Measurements from ENCODE around the gene FKBP15. TPM values are rescaled to one million over a fixed set of nuclear protein-coding genes. Genes with fewer than 3 reads are reported as not detected.

The FKBP15 gene
- total RNA-seq, 1 experiment from 2014 or later, result 14.9 TPM

GRCh38 chr9:113156880-113157279 lies 64.2 kb downstream of the FKBP15 start:
- H3K9me3 Mint-ChIP-seq, result no peaks in the 10 kb centered on the region
- ChIA-PET CTCF (interaction anchor here (2.6 kb wide), 1 partner anchor 118 kb away, joined by 8 read pairs; the partner anchor contains the start of genes CDC26 and PRPF4), POLR2A (no interaction called here)
- peaks cover 35% of the 10 kb centered on the region for H3K4me1 Mint-ChIP-seq
- no peak overlapping the region for H3K27ac Mint-ChIP-seq
- no peak for DNase-seq (ENCODE audit: low spot score)
- peak; percentile 14; the same call in 1 of the 2 replicates for ATAC-seq
- no peak overlapping the region for H3K4me3 Mint-ChIP-seq
- peaks cover 10% of the 10 kb centered on the region for H3K27me3 Mint-ChIP-seq (ENCODE audit: low read depth)
- TF ChIP-seq PRRX2 (CRISPR knock-in tag; IDR thresholded peaks at IDR 0.05), result no peak
- TF ChIP-seq ESRRA (CRISPR knock-in tag; IDR thresholded peaks at IDR 0.05; ENCODE audit: borderline replicate concordance), result no peak
- no peak for TF ChIP-seq ZBTB21 (CRISPR knock-in tag; IDR thresholded peaks at IDR 0.05; ENCODE audit: borderline replicate concordance)
- no peak for TF ChIP-seq NR2C2 (CRISPR knock-in tag; IDR thresholded peaks at IDR 0.05)
- TF ChIP-seq NFATC4 (CRISPR knock-in tag; IDR thresholded peaks at IDR 0.05), result no peak
- no peak for TF ChIP-seq SP1 (CRISPR knock-in tag; conservative IDR thresholded peaks at IDR 0.05)
- no peak for TF ChIP-seq JAZF1 (CRISPR knock-in tag; IDR thresholded peaks at IDR 0.05)
- no peak for TF ChIP-seq ATF2 (CRISPR knock-in tag; IDR thresholded peaks at IDR 0.05; ENCODE audit: borderline replicate concordance, low read depth)
- TF ChIP-seq, protein P1, sequence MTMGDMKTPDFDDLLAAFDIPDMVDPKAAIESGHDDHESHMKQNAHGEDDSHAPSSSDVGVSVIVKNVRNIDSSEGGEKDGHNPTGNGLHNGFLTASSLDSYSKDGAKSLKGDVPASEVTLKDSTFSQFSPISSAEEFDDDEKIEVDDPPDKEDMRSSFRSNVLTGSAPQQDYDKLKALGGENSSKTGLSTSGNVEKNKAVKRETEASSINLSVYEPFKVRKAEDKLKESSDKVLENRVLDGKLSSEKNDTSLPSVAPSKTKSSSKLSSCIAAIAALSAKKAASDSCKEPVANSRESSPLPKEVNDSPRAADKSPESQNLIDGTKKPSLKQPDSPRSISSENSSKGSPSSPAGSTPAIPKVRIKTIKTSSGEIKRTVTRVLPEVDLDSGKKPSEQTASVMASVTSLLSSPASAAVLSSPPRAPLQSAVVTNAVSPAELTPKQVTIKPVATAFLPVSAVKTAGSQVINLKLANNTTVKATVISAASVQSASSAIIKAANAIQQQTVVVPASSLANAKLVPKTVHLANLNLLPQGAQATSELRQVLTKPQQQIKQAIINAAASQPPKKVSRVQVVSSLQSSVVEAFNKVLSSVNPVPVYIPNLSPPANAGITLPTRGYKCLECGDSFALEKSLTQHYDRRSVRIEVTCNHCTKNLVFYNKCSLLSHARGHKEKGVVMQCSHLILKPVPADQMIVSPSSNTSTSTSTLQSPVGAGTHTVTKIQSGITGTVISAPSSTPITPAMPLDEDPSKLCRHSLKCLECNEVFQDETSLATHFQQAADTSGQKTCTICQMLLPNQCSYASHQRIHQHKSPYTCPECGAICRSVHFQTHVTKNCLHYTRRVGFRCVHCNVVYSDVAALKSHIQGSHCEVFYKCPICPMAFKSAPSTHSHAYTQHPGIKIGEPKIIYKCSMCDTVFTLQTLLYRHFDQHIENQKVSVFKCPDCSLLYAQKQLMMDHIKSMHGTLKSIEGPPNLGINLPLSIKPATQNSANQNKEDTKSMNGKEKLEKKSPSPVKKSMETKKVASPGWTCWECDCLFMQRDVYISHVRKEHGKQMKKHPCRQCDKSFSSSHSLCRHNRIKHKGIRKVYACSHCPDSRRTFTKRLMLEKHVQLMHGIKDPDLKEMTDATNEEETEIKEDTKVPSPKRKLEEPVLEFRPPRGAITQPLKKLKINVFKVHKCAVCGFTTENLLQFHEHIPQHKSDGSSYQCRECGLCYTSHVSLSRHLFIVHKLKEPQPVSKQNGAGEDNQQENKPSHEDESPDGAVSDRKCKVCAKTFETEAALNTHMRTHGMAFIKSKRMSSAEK (CRISPR knock-in tag; IDR thresholded peaks at IDR 0.05; ENCODE audit: borderline replicate concordance), result no peak
- TF ChIP-seq GRHL2 (CRISPR knock-in tag; IDR thresholded peaks at IDR 0.05; ENCODE audit: insufficient replicate concordance, severe bottlenecking), result no peak
- TF ChIP-seq ELF4 (CRISPR knock-in tag; IDR thresholded peaks at IDR 0.05; ENCODE audit: low read depth), result no peak
- no peak for TF ChIP-seq FOXK1 (CRISPR knock-in tag; IDR thresholded peaks at IDR 0.05)
- TF ChIP-seq ZNF232 (CRISPR knock-in tag; IDR thresholded peaks at IDR 0.05), result no peak
- no peak for TF ChIP-seq CBFB (CRISPR knock-in tag; IDR thresholded peaks at IDR 0.05; ENCODE audit: low read depth)
- TF ChIP-seq, protein P2, sequence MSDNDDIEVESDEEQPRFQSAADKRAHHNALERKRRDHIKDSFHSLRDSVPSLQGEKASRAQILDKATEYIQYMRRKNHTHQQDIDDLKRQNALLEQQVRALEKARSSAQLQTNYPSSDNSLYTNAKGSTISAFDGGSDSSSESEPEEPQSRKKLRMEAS (CRISPR knock-in tag; IDR thresholded peaks at IDR 0.05), result no peak
- no peak for TF ChIP-seq GTF2I (CRISPR knock-in tag; conservative IDR thresholded peaks at IDR 0.05)
- no peak for TF ChIP-seq JUN (CRISPR knock-in tag; IDR thresholded peaks at IDR 0.05)
- TF ChIP-seq EMX1 (CRISPR knock-in tag; IDR thresholded peaks at IDR 0.05), result no peak
- H3K36me3 Mint-ChIP-seq, result peaks cover 3% of the 10 kb centered on the region; the same call in 1 of the 2 replicates

GRCh38 chr9:113155911-113156588 lies 65.0 kb downstream of the FKBP15 start:
- H3K4me3 Mint-ChIP-seq, result no peak overlapping the region
- H3K36me3 Mint-ChIP-seq, result peaks cover 3% of the 10 kb centered on the region; the same call in 1 of the 2 replicates
- POLR2A ChIA-PET, result no interaction called here
- DNase-seq (ENCODE audit: low spot score) (no peak), ATAC-seq (no peak)
- H3K9me3 Mint-ChIP-seq, result no peaks in the 10 kb centered on the region
- H3K4me1 Mint-ChIP-seq, result peaks cover 32% of the 10 kb centered on the region
- peak overlapping the region; percentile 50; the same call in 1 of the 2 replicates for H3K27ac Mint-ChIP-seq
- CTCF ChIA-PET, result interaction anchor here (2.6 kb wide), 1 partner anchor 119 kb away, joined by 8 read pairs; the partner anchor contains the start of genes CDC26 and PRPF4
- H3K27me3 Mint-ChIP-seq (ENCODE audit: low read depth), result peaks cover 16% of the 10 kb centered on the region
- no peak for TF ChIP-seq IRF2 (CRISPR knock-in tag; IDR thresholded peaks at IDR 0.05; ENCODE audit: borderline replicate concordance, low read depth)
- no peak for TF ChIP-seq ZBTB43 (CRISPR knock-in tag; IDR thresholded peaks at IDR 0.05)
- no peak for TF ChIP-seq USF2 (CRISPR knock-in tag; IDR thresholded peaks at IDR 0.05)
- TF ChIP-seq CBFB (CRISPR knock-in tag; IDR thresholded peaks at IDR 0.05; ENCODE audit: low read depth), result no peak
- no peak for TF ChIP-seq SOX15 (CRISPR knock-in tag; IDR thresholded peaks at IDR 0.05)
- TF ChIP-seq CDX4 (CRISPR knock-in tag; IDR thresholded peaks at IDR 0.05; ENCODE audit: borderline replicate concordance), result no peak
- TF ChIP-seq ATF3 (CRISPR knock-in tag; conservative IDR thresholded peaks at IDR 0.05), result no peak
